ENCODE data around the gene GCN1. TPM values are rescaled to one million over a fixed set of nuclear protein-coding genes. Genes with fewer than 3 reads are reported as not detected.

Gene GCN1
- polyA plus RNA-seq, 1 donor (not counting 4 experiments of a cell fraction or from before 2014, with no cell fraction given): 34.1 TPM

DNA sequence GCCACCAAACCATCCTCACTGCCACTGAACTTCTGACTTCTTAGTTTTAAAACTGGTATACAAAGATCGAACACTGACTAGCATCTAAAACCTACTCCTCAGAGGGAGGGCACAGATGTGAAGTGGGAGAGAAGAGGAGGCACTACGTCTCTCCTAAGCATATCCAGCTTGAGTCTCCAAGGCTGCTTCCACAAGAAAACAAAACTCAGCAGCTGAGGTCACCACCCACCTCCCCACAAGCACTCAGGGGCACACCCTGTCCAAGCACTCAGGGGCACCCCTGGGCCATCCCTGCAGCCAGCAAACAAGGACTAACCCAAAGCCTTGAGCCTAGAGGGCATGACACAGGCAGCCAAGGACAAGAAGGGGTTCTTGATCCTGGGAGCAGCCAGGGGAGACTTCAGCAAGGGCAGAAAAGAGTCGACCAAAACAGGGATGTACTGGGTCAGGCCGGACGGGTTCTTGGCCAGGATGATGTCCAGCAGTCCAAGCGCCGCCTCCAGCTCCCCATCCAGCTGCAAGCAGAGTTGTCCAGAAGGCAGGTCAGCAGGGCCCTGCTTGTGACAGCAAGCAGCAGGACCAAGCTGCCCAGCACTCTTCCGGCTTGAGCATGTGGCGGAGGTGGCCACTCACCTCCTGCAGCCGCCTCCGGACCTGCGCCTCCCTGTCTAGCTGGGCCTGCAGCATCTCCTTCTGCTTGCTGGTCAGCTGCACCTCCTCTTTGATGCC lies 34.8 kb downstream of the GCN1 start:
- H3K9me1 ChIP-seq (ENCODE audit: control insufficient read depth, extremely low read depth, insufficient read depth, low read length): no peaks in the 10 kb centered on the region
- no peak overlapping the region for H2AFZ ChIP-seq (ENCODE audit: control insufficient read depth, low read length)
- no peak overlapping the region for H3K4me2 ChIP-seq (ENCODE audit: control insufficient read depth, extremely low read depth, insufficient read depth, low read depth, low read length)
- H3K4me1 ChIP-seq (ENCODE audit: control insufficient read depth, extremely low read depth, insufficient read depth, low read length): no peaks in the 10 kb centered on the region
- FAIRE-seq (no peak), DNase-seq (ENCODE audit: low read depth, low spot score) (no peak)
- H3K9me3 ChIP-seq (ENCODE audit: control insufficient read depth, low read depth, low read length): no peaks in the 10 kb centered on the region
- H3K27ac ChIP-seq (ENCODE audit: control insufficient read depth, insufficient read depth, low read length): no peak overlapping the region
- H3K36me3 ChIP-seq (ENCODE audit: control insufficient read depth in 2 of 2, extremely low read depth in 1 of 2, insufficient read depth in 2 of 2, low read length in 2 of 2): peaks cover 65 to 73% of the 10 kb centered on the region in 2 experiments
- dilution Hi-C loops (cut with MboI; ENCODE audit: extremely low pct_ligation_motif_present, low sequenced_read_pairs): no loop called here
- no peak for TF ChIP-seq EZH2 (IDR thresholded peaks at IDR 0.05; ENCODE audit: low read length)
- TF ChIP-seq, protein P1, sequence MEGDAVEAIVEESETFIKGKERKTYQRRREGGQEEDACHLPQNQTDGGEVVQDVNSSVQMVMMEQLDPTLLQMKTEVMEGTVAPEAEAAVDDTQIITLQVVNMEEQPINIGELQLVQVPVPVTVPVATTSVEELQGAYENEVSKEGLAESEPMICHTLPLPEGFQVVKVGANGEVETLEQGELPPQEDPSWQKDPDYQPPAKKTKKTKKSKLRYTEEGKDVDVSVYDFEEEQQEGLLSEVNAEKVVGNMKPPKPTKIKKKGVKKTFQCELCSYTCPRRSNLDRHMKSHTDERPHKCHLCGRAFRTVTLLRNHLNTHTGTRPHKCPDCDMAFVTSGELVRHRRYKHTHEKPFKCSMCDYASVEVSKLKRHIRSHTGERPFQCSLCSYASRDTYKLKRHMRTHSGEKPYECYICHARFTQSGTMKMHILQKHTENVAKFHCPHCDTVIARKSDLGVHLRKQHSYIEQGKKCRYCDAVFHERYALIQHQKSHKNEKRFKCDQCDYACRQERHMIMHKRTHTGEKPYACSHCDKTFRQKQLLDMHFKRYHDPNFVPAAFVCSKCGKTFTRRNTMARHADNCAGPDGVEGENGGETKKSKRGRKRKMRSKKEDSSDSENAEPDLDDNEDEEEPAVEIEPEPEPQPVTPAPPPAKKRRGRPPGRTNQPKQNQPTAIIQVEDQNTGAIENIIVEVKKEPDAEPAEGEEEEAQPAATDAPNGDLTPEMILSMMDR (optimal IDR thresholded peaks at IDR 0.05 in 1 of 3, IDR thresholded peaks at IDR 0.05 in 1 of 3, conservative IDR thresholded peaks at IDR 0.05 in 1 of 3; ENCODE audit: extremely low read depth in 1 of 3, insufficient read depth in 2 of 3, low read length in 3 of 3): no peak
- no peak overlapping the region for H3K9ac ChIP-seq (ENCODE audit: control insufficient read depth, extremely low read depth, insufficient read depth, low read length)
- H3K4me3 ChIP-seq (ENCODE audit: control insufficient read depth in 2 of 3, extremely low read depth in 1 of 3, insufficient read depth in 2 of 3, low read depth in 1 of 3, low read length in 3 of 3): no peak overlapping the region
- no peaks in the 10 kb centered on the region for H4K20me1 ChIP-seq (ENCODE audit: control insufficient read depth, extremely low read depth, insufficient read depth, low read length)
- no peaks in the 10 kb centered on the region for H3K79me2 ChIP-seq (ENCODE audit: control insufficient read depth, insufficient read depth, low read length)
- no peaks in the 10 kb centered on the region for H3K27me3 ChIP-seq (ENCODE audit: control insufficient read depth, extremely low read depth, insufficient read depth, low read length)

DNA sequence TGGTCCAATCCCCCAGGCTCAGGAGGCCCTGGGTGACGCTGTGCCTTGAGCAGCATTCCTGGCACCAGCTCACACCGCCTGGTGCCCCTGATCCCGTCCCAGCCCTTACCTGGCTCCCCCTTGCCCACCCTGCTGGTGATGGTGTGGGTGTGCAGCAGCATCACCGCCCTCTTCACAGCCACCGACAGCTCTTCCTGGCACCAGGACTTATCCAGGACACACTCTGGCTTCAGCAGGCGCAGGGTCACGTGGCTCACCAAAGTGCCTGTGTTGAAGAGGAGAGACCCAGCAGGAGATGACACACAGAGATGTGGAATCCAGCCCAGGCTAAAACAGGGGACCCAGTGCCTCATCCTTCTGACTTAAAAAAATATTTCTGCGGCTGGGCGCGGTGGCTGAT lies 36.2 kb downstream of the GCN1 start:
- Histone ChIP-seq H3K79me2 (ENCODE audit: control insufficient read depth, insufficient read depth, low read length) (no peaks in the 10 kb centered on the region), H3K27me3 (ENCODE audit: control insufficient read depth, extremely low read depth, insufficient read depth, low read length) (no peaks in the 10 kb centered on the region), H3K9me3 (ENCODE audit: control insufficient read depth, low read depth, low read length) (no peaks in the 10 kb centered on the region), H3K9me1 (ENCODE audit: control insufficient read depth, extremely low read depth, insufficient read depth, low read length) (peaks cover 2% of the 10 kb centered on the region), H3K4me1 (ENCODE audit: control insufficient read depth, extremely low read depth, insufficient read depth, low read length) (no peaks in the 10 kb centered on the region), H3K36me3 (ENCODE audit: control insufficient read depth in 2 of 2, extremely low read depth in 1 of 2, insufficient read depth in 2 of 2, low read length in 2 of 2) (peaks cover 65 to 80% of the 10 kb centered on the region in 2 experiments), H3K4me2 (ENCODE audit: control insufficient read depth, extremely low read depth, insufficient read depth, low read depth, low read length) (no peak overlapping the region), H3K4me3 (ENCODE audit: control insufficient read depth in 2 of 3, extremely low read depth in 1 of 3, insufficient read depth in 2 of 3, low read depth in 1 of 3, low read length in 3 of 3) (no peak overlapping the region), H2AFZ (ENCODE audit: control insufficient read depth, low read length) (no peak overlapping the region), H3K9ac (ENCODE audit: control insufficient read depth, extremely low read depth, insufficient read depth, low read length) (no peak overlapping the region), H4K20me1 (ENCODE audit: control insufficient read depth, extremely low read depth, insufficient read depth, low read length) (peaks cover 3% of the 10 kb centered on the region), H3K27ac (ENCODE audit: control insufficient read depth, insufficient read depth, low read length) (no peak overlapping the region)
- FAIRE-seq (no peak), DNase-seq (ENCODE audit: low read depth, low spot score) (no peak)
- dilution Hi-C loops (cut with MboI; ENCODE audit: extremely low pct_ligation_motif_present, low sequenced_read_pairs): no loop called here
- TF ChIP-seq, protein P1 (optimal IDR thresholded peaks at IDR 0.05 in 1 of 3, IDR thresholded peaks at IDR 0.05 in 1 of 3, conservative IDR thresholded peaks at IDR 0.05 in 1 of 3; ENCODE audit: extremely low read depth in 1 of 3, insufficient read depth in 2 of 3, low read length in 3 of 3): no peak
- TF ChIP-seq EZH2 (IDR thresholded peaks at IDR 0.05; ENCODE audit: low read length): no peak
